Immature natural killer cell (primary cell): ENCODE measurements around the gene THAP11. TPM values are rescaled to one million over a fixed set of nuclear protein-coding genes. Genes with fewer than 3 reads are reported as not detected.

Experiments
- DNase-seq, 3 donors: peaks; one replicate each; pipeline ENCODE4 v3.0.0; 2022; ENCODE audit warnings: mixed read lengths in 1 of 3
- H3K27ac Mint-ChIP-seq, 6 donors: one replicate each; pipeline ENCODE4 v1.8.0; 2020; ENCODE audit warnings: mixed read lengths in 6 of 6, mild to moderate bottlenecking in 5 of 6, inconsistent platforms in 4 of 6, moderate library complexity in 3 of 6
- H3K27me3 Mint-ChIP-seq, 3 donors: one replicate each; pipeline ENCODE4 v1.8.0; 2020 to 2021; ENCODE audit warnings: low read depth in 3 of 3, mild to moderate bottlenecking in 3 of 3, mixed read lengths in 3 of 3, moderate library complexity in 3 of 3, inconsistent platforms in 1 of 3
- H3K36me3 Mint-ChIP-seq, 3 donors: one replicate each; pipeline ENCODE4 v1.8.0; 2020; ENCODE audit warnings: mixed read lengths in 3 of 3, inconsistent platforms in 2 of 3, mild to moderate bottlenecking in 2 of 3
- H3K4me1 Mint-ChIP-seq, 2 donors: one replicate each; pipeline ENCODE4 v1.8.0; 2020; ENCODE audit warnings: inconsistent platforms in 2 of 2, mild to moderate bottlenecking in 2 of 2, mixed read lengths in 2 of 2, moderate library complexity in 1 of 2
- H3K4me3 Mint-ChIP-seq, 5 donors: one replicate each; pipeline ENCODE4 v1.8.0; 2020; ENCODE audit warnings: mild to moderate bottlenecking in 5 of 5, mixed read lengths in 5 of 5, inconsistent platforms in 3 of 5, moderate library complexity in 3 of 5
- H3K9me3 Mint-ChIP-seq, 6 donors: one replicate each; pipeline ENCODE4 v1.8.0; 2020; ENCODE audit warnings: mild to moderate bottlenecking in 6 of 6, mixed read lengths in 6 of 6, inconsistent platforms in 4 of 6, moderate library complexity in 3 of 6
- polyA plus RNA-seq, 3 donors: library from polyadenylated mRNA; unstranded; fragments of 300-500 nt; fragmentation: Illumina TruSeq; gene quantifications; one replicate each; pipeline ENCODE4 v1.2.3, GENCODE V29; 2021

THAP11 gene
- polyA plus RNA-seq, 3 donors from 2014 or later: 102 to 129 (median 117) TPM

DNA sequence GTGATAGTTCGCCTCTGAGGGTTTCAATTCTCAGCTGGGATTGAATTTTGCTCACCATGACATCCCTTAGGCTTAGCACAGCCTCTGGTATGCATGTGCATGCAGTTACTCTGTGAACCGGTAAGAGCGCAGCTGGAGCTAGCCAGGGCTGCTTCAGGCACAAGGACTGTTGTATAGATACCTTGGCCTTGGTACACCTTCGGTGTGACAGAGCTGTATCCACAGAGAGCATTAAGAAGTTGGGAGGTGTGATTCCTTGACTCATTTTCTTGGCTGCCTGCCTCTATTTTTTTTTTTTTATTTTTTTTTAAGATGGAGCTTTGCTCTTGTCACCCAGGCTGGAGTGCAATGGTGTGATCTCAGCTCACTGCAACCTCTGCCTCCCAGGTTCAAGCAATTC lies 2.4 kb downstream of the THAP11 start:
- Mint-ChIP-seq H3K9me3 (no peaks in the 10 kb centered on the region), H3K4me1 (peaks cover 53 to 58% of the 10 kb centered on the region in 2 donors), H3K27ac (peak overlapping the region in 5 of 6 donors; percentile 59 to 94 (median 71)), H3K27me3 (peaks cover 2 to 16% (median 3%) of the 10 kb centered on the region in 3 donors), H3K36me3 (peaks cover 0 to 3% (median 0%) of the 10 kb centered on the region in 3 donors), H3K4me3 (peak overlapping the region; percentile 7 to 96 (median 24))
- no peak for DNase-seq

DNA sequence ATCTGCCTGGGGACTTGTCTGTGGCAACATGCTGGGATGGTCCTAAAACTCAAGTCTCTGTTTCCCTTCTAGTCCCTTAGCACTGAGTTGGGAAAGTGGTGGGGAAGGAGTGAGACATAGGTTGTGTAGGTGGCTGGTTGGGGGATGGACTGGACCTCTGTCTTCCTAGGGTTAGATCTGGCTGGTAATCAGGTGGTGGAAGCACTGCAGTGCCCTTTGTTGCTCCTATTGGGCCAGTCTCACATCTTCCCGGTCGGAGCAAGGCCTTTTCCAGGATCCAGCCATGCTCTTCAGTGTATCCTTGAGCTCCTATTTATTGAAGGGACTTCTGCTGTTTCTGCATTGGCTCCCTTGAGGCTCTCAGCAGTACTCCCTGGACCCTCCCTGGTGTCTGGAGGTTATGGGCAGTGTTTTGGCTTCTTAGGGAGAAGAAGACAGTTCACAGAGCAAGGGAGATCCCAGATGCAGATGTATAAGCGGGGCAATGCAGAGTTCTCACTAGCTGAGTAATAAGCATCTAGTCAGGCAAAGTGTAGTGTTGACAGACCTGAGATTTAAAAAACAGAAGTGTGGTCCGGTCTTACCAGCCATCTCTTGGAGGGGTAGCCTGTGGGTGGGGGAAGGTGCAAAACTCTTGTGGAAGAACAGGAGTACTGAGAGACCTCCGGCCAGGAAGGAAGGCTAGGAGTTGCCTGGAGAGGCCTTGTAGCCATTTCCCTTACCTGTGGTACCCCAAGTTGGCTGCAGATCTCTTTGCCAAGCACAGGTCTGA lies 3.4 kb downstream of the THAP11 start:
- Mint-ChIP-seq H3K4me3 (peak overlapping the region; percentile 85 to 88 (median 85)), H3K4me1 (peaks cover 55 to 58% of the 10 kb centered on the region in 2 donors), H3K36me3 (peaks cover 0 to 3% (median 0%) of the 10 kb centered on the region in 3 donors), H3K27ac (peak overlapping the region; percentile 83 to 93 (median 92)), H3K27me3 (peaks cover 2 to 16% (median 3%) of the 10 kb centered on the region in 3 donors), H3K9me3 (no peaks in the 10 kb centered on the region)
- no peak for DNase-seq

DNA sequence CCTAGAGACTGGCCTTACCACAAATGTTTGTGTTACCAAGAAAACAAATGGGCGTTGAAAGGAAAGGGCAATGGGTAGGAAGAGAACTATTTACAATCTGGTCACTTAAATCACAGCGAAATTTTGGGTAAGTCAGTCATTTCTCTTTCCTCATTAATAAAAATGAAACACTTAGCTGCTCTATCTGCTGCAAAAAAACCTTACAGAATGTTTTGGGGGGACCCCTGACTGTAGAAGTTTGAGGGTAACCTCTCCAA lies 3.9 kb downstream of the THAP11 start:
- peaks cover 0 to 3% (median 0%) of the 10 kb centered on the region in 3 donors for H3K36me3 Mint-ChIP-seq
- no peaks in the 10 kb centered on the region for H3K9me3 Mint-ChIP-seq
- peak overlapping the region; percentile 85 to 88 (median 85) for H3K4me3 Mint-ChIP-seq
- H3K27me3 Mint-ChIP-seq: peaks cover 2 to 16% (median 3%) of the 10 kb centered on the region in 3 donors
- H3K4me1 Mint-ChIP-seq: peaks cover 55 to 58% of the 10 kb centered on the region in 2 donors
- DNase-seq: no peak
- H3K27ac Mint-ChIP-seq: peak overlapping the region; percentile 83 to 93 (median 92)

DNA sequence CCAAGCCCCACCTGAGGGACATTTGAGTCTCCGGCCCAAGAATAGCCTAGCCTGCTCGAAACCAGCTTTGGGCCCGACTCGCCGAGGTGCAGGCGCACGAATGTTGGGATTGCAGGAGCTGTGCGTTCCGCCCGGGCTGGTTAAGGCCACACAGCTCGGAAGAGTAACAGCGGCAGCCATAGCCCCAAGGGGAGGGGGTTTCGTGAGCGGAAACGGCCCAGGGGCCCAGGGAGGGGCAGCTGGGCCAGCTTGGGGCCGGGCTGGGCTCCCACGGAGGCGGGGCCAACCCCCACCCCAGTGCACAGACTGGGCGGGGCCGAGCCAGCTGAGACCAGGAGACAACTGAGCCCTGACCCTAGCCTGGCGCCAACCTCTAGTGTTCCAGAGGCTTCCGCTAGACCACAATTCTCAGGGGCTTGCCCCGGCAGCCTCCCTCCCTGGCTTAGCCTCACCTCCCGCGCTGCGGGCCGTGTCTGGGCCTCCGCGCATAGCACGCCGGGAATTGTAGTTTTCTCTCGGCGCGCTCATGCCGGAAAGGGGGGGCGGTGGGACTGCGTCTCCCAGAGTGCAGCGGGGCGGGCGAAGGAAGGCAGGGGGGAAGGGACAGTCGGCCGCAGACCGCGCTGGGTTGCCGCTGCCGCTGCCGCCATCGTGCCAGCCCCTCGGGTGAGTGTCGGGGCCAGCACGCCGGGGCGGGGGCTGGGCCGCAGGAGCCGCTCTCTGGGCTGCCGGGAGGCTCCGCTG lies 4.4 kb downstream of the THAP11 start, which contains the start of gene NUTF2:
Gene NUTF2 (plus strand): TSS at position 614 of the 744 bp plus-strand sequence. CDS start 18,198 bp downstream, outside the sequence.
- H3K4me1 Mint-ChIP-seq: peaks cover 52 to 55% of the 10 kb centered on the region in 2 donors
- DNase-seq: peak; percentile 95 to 96 (median 95)
- H3K27me3 Mint-ChIP-seq: peaks cover 2 to 16% (median 2%) of the 10 kb centered on the region in 3 donors
- H3K4me3 Mint-ChIP-seq: peak within 1 kb of the TSS; percentile 85 to 88 (median 85)
- no peaks in the 10 kb centered on the region for H3K9me3 Mint-ChIP-seq
- H3K36me3 Mint-ChIP-seq: peaks cover 0 to 3% (median 0%) of the 10 kb centered on the region in 3 donors
- peak within 1 kb of the TSS; percentile 83 to 93 (median 92) for H3K27ac Mint-ChIP-seq

DNA sequence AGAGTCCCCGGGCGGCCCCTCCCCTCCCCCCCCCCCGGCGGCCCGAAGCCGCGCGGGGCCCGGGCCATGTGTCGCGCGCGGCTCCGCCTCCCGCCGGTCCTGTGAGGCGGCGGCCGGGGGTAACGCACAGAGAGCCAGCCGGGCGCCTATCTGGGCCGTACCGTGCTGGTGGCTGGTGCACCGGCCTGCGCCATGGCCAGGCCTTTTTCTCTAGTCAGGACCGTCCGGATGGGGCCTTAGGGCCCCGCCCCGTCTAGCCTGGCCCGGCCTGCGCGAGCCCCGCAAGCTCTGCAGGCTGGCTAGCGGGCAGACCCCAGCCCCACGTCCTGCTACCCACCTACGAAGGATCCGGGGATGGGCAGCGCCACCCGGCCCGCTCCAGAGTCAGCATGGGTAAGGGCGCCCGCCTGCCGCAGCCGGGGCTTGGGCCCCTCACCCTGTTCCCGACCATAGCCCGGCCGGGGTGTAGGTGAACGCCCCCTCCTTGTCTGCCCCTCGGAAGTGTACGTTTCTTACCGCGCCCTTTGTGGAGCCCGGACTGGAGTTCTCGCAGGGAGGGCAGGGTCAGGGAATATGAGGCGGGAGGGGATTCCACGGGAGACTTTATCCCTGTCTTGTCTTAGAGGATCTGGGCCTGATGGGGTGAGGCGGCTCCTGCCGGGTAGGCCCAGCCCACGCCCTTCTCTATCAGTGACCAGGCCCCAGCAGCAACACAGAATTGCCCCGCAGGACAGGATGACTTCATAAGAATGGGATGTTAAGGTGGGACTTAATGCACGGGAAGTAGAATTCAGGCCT lies 5.1 kb downstream of the THAP11 start, which contains the start of gene CENPT:
Gene CENPT (minus strand): TSS at position 630 of the 798 bp plus-strand sequence. CDS start 13,834 bp downstream, outside the sequence.
- peaks cover 0 to 3% (median 0%) of the 10 kb centered on the region in 3 donors for H3K36me3 Mint-ChIP-seq
- H3K27me3 Mint-ChIP-seq: peaks cover 1 to 14% (median 2%) of the 10 kb centered on the region in 3 donors
- H3K4me3 Mint-ChIP-seq: peak within 1 kb of the TSS; percentile 85 to 88 (median 85)
- DNase-seq: no peak
- H3K4me1 Mint-ChIP-seq: peaks cover 49 to 50% of the 10 kb centered on the region in 2 donors
- no peaks in the 10 kb centered on the region for H3K9me3 Mint-ChIP-seq
- H3K27ac Mint-ChIP-seq: peak within 1 kb of the TSS; percentile 55 to 92 (median 83)

DNA sequence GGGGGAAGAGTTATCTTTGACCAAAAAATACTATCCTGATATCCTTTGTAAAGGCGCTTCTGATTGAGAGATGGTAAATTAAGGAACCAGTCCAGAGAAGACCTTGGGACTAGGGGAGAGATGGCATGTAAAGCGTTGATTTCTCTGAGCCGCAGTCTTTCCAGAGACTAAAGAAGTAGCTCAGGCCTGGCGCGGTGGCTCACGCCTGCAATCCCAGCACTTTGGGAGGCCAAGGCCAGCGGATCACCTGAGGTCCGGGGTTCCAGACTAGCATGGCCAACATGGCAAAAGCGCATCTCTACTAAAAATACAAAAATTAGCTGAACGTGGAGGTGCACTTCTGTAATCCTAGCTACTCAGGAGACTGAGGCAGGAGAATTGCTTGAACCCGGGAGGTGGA lies 6.0 kb downstream of the THAP11 start:
- H3K4me1 Mint-ChIP-seq: peaks cover 44% of the 10 kb centered on the region in 2 donors
- peak overlapping the region in 1 of 6 donors; percentile 62 for H3K27ac Mint-ChIP-seq
- H3K9me3 Mint-ChIP-seq: no peaks in the 10 kb centered on the region

DNA sequence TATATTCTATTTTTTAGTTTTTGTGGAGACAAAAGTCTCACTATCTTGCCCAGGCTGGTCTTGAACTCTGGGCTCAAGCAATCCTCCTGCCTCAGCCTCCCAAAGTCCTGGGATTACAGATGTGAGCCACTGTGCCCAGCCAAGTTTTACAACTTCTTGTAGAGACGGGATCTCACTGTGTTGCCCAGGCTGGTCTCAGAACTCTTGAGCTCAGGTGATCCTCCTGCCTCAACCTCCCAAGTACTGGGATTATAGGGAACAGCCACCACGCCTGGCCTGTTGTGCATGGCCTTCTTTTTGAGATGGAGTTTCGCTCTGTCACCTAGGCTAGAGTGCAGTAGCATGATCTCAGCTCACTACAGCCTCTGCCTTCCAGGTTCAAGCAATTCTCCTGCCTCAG lies 11.6 kb downstream of the THAP11 start:
- no peak for DNase-seq
- H3K4me1 Mint-ChIP-seq: peaks cover 24 to 34% of the 10 kb centered on the region in 2 donors
- peaks cover 0 to 1% (median 0%) of the 10 kb centered on the region in 3 donors for H3K27me3 Mint-ChIP-seq
- H3K9me3 Mint-ChIP-seq: no peaks in the 10 kb centered on the region
- H3K36me3 Mint-ChIP-seq: peaks cover 0 to 3% (median 0%) of the 10 kb centered on the region in 3 donors
- no peak overlapping the region for H3K4me3 Mint-ChIP-seq
- H3K27ac Mint-ChIP-seq: no peak overlapping the region

More for the DNA sequence above, 6.0 kb downstream of the THAP11 start:
- H3K4me3 Mint-ChIP-seq: peak overlapping the region; percentile 75 to 85 (median 83)
- H3K36me3 Mint-ChIP-seq: peaks cover 0 to 3% (median 0%) of the 10 kb centered on the region in 3 donors
- no peak for DNase-seq
- peaks cover 1 to 12% (median 2%) of the 10 kb centered on the region in 3 donors for H3K27me3 Mint-ChIP-seq

DNA sequence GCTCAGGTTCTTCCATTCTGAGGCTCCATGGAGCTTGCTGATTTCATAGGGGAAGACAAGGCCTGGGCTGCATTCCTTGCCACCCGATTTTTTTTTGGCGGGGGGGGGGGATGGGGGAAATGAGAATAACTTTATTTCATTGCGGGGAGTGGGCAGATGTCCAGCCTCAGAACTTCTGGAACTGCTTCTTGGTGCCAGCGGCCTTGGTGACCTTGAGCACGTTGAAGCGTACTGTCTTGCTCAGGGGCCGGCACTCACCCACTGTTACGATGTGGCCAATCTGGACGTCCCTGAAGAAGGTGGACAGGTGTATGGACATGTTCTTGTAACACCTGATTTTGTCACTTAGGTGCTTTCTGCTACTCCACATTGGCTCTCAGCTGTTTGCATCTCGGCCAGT lies 13.7 kb downstream of the THAP11 start:
- Mint-ChIP-seq H3K27me3 (peaks cover 0 to 1% (median 0%) of the 10 kb centered on the region in 3 donors), H3K9me3 (no peaks in the 10 kb centered on the region), H3K4me3 (no peak overlapping the region), H3K4me1 (peaks cover 25 to 35% of the 10 kb centered on the region in 2 donors), H3K36me3 (peaks cover 0 to 3% (median 0%) of the 10 kb centered on the region in 3 donors), H3K27ac (no peak overlapping the region)
- DNase-seq: no peak

DNA sequence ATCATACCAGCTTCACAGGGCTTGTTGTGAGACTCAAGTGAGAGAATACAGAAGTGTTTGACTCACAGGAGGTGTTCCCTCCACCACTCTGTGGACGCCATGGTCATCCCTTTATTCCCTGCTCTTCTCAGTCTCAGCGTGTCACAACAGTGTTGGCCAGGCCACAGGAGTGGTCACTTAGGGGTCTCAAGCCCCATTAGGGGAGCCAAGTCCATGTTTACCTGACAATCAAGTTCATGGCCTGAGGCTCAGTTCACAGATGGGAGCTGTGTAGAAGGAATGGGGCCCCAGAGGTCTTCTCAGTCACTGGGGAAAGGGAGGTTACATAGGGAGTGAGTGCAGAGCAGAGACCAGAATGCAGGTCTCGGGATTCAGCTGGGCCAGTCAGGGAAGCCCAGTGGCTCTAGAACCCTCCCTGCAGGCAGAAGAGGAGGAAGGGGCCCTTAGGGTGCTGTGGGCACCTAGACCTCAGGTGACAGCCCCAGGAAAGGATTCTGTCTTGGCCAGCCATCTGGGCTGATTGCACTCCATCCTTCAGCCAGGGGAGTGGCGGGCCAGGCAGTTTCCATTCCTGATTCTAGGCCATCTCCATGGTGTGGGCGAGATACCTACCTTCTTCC lies 14.9 kb downstream of the THAP11 start:
- Mint-ChIP-seq H3K9me3 (no peaks in the 10 kb centered on the region), H3K27ac (peak overlapping the region in 4 of 6 donors; percentile 41 to 84 (median 58)), H3K27me3 (peaks cover 0 to 2% (median 1%) of the 10 kb centered on the region in 3 donors), H3K36me3 (peaks cover 0 to 3% (median 0%) of the 10 kb centered on the region in 3 donors), H3K4me3 (no peak overlapping the region), H3K4me1 (peaks cover 32 to 35% of the 10 kb centered on the region in 2 donors)
- DNase-seq: no peak

DNA sequence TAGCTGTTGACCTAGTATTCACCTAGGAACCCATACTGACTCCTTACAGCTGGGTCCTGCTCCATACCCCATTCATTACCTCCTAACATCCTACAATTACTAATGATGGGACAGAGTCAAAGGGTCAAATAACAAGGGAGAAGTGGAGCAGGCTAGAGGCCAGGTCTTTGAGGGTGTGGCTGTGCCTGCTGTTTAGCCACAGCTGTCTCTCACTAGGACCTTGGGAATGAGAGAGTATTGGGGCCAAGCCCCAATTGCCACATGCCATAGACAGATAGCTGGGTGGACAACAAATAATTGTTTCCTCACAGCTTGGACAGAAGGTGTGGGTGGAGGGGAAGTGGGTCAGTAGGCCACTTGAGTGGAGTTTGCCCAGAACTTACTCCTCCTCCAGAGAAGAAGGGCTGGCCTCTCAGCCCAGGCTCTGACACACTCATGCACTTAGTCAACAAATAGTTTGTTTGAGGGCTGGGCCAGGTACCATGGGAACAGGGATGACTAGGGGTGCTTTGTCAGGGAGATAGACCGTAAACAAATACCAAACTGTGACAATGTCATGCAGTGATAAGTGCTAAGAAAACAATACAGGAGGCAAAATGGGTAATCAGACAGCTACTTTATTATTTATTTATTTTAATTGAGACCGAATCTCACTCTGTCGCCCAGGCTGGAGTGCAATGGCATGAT lies 15.6 kb downstream of the THAP11 start:
- peak in 1 of 3 donors; percentile 30 for DNase-seq
- H3K4me1 Mint-ChIP-seq: peaks cover 32 to 35% of the 10 kb centered on the region in 2 donors
- H3K9me3 Mint-ChIP-seq: no peaks in the 10 kb centered on the region
- peaks cover 0 to 3% (median 0%) of the 10 kb centered on the region in 3 donors for H3K36me3 Mint-ChIP-seq
- no peak overlapping the region for H3K4me3 Mint-ChIP-seq
- H3K27ac Mint-ChIP-seq: peak overlapping the region; percentile 56 to 84 (median 72)
- peaks cover 0 to 2% (median 1%) of the 10 kb centered on the region in 3 donors for H3K27me3 Mint-ChIP-seq

DNA sequence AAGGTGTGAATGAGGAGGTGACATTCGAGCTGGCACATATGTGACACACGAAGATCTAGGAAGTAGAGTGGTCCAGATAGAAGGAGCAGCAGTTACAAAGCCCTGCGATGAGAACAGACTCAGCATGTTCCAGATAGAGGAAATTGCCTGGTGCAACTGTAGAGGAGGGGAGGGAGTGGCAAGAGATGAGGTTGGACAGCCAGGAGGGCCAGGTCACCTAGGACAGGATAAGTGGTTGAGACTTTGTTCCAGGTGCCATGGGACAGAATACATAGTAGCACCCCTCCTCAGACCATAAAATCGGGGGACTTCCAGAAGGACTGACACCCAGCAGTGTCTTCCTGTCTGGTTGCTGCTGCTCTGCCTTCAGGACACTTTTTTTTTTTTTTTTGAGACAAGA lies 16.4 kb downstream of the THAP11 start:
- peaks cover 0 to 3% (median 0%) of the 10 kb centered on the region in 3 donors for H3K36me3 Mint-ChIP-seq
- peaks cover 32 to 35% of the 10 kb centered on the region in 2 donors for H3K4me1 Mint-ChIP-seq
- H3K4me3 Mint-ChIP-seq: no peak overlapping the region
- peak overlapping the region; percentile 51 to 88 (median 73) for H3K27ac Mint-ChIP-seq
- peaks cover 0 to 2% (median 1%) of the 10 kb centered on the region in 3 donors for H3K27me3 Mint-ChIP-seq
- no peaks in the 10 kb centered on the region for H3K9me3 Mint-ChIP-seq
- DNase-seq: no peak
